ENCODE results near the gene ISCU.

GRCh38 chr12:108518716-108519496, 43.5 kb upstream of the ISCU start:
- TF ChIP-seq CTCF (IDR thresholded peaks at IDR 0.05; ENCODE audit: low read depth, low read length) (no peak), MAX (IDR thresholded peaks at IDR 0.05; ENCODE audit: low read depth, low read length) (no peak), POLR2A (IDR thresholded peaks at IDR 0.05; ENCODE audit: extremely low read depth, insufficient read length) (no peak), MYC (IDR thresholded peaks at IDR 0.05; ENCODE audit: low read depth, low read length) (no peak)
